ENCODE measurements around the gene SEL1L. TPM values are rescaled to one million over a fixed set of nuclear protein-coding genes. Genes with fewer than 3 reads are reported as not detected.
"Not testable (repeated sequence)": the region's sequence is repeated elsewhere in the genome, so short reads cannot be mapped to it uniquely, and the experiment has no call there.

SEL1L gene
- total and polyA plus RNA-seq, 2 donors = 35.3 to 80.4 TPM

DNA sequence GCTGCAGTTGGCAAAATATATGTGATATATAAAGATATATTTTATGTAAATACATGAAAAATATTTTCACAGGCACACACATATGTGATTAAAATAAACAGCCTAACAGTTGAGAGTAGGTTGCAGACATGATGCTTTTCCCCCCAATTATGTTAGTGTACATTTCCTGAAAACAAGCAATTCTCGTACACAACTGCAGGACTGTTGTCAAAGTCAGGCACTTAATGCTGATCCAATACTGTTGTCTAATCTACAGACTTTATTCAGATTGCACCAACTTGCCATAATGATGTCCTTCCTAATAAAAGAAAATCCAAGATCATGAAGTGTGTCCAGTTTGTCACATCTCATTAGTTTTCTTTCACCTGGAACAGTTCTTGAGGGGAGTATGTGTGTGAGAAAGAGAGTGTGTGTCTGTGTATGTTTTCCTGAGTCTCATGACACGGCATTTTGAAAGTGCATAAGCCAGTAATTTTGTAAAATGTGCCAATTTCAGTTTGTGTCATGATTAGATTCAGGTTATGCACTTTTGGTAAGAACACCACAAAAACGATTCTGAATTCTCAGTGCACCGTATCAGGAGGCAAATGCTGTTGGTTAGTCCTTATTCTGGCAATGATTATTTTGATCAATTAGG lies 16.5 kb upstream of the SEL1L start:
- Histone ChIP-seq H3K4me3 (ENCODE audit: low read depth, low read length) (no peak overlapping the region), H3K4me1 (ENCODE audit: insufficient read depth) (no peaks in the 10 kb centered on the region), H3K36me3 (ENCODE audit: insufficient read depth) (no peaks in the 10 kb centered on the region), H3K27ac (ENCODE audit: low read depth) (no peak overlapping the region)
- 71% methylated on average over 4 of the region's 4 CpGs for WGBS
- no peak for DNase-seq (ENCODE audit: extremely low spot score)

DNA sequence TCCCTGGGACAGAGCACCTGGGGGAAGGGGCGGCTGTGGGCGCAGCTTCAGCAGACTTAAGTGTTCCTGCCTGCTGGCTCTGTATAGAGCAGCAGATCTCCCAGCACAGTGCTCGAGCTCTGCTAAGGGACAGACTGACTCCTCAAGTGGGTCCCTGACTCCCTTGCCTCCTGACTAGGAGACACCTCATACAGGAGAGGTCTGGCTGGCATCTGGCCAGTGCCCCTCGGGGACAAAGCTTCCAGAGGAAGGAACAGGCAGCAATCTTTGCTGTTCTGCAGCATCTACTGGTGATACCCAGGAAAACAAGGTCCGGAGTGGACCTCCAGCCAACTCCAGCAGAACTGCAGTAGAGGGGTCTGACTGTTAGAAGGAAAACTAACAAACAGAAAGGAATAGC lies 7.6 kb upstream of the SEL1L start:
- not testable (repeated sequence) for H3K4me1 ChIP-seq (ENCODE audit: insufficient read depth); H3K36me3 ChIP-seq (ENCODE audit: insufficient read depth); H3K4me3 ChIP-seq (ENCODE audit: low read depth, low read length); H3K27ac ChIP-seq (ENCODE audit: low read depth); DNase-seq (ENCODE audit: extremely low spot score)
- WGBS = 90% methylated on average over 5 of the region's 5 CpGs

DNA sequence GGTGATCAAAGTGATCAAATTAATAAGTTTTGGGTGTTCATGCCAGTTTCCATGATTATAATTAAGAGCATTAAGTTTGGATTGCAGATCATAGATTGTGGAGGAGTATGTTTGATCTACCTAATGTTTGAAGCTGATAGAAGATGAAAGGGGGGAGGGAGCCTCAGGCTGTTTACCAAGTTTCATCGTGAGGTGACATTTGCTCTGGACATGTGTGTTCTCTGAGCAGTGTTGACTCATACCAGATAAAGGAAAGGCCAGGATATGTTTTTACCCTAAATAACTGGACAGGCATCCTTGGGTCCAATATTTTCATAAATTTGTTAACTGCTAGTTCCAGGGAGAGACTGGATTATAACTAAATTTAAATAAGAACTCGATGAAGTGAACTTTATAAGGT lies 3.5 kb upstream of the SEL1L start:
- Histone ChIP-seq H3K4me1 (ENCODE audit: insufficient read depth) (peaks cover 2% of the 10 kb centered on the region), H3K36me3 (ENCODE audit: insufficient read depth) (no peaks in the 10 kb centered on the region), H3K4me3 (ENCODE audit: low read depth, low read length) (no peak overlapping the region), H3K27ac (ENCODE audit: low read depth) (no peak overlapping the region)
- no peak for DNase-seq (ENCODE audit: extremely low spot score)
- 45% methylated on average over 2 of the region's 2 CpGs for WGBS

DNA sequence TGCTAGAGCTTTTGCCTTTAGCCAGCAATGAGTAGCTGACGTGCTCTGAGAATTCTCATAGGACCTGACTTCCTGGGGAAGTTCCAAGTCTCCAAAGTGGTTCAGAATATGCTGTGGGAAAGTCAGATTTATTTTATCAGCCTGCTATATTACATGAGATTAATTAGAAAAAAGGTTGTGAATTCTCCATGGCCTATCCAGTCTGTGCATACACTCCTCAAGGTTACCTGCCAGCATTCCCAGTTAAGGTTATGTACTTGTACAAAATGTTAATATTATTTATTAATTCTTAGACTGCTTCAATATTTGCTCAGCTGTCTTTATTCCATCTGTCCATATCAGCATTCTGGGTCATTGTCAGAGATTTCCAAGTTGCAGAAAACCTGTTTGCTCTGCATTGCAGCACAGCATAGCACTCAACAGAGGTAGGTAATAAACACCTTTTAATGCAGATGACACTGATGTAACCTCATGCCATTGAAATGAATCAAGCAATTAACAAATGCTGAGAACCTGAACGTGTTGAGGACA lies 2.7 kb upstream of the SEL1L start:
- Histone ChIP-seq H3K36me3 (ENCODE audit: insufficient read depth) (no peaks in the 10 kb centered on the region), H3K4me3 (ENCODE audit: low read depth, low read length) (no peak overlapping the region), H3K27ac (ENCODE audit: low read depth) (no peak overlapping the region), H3K4me1 (ENCODE audit: insufficient read depth) (peaks cover 2% of the 10 kb centered on the region)
- DNase-seq (ENCODE audit: extremely low spot score) = no peak
- WGBS = 30% methylated on average over 2 of the region's 2 CpGs

DNA sequence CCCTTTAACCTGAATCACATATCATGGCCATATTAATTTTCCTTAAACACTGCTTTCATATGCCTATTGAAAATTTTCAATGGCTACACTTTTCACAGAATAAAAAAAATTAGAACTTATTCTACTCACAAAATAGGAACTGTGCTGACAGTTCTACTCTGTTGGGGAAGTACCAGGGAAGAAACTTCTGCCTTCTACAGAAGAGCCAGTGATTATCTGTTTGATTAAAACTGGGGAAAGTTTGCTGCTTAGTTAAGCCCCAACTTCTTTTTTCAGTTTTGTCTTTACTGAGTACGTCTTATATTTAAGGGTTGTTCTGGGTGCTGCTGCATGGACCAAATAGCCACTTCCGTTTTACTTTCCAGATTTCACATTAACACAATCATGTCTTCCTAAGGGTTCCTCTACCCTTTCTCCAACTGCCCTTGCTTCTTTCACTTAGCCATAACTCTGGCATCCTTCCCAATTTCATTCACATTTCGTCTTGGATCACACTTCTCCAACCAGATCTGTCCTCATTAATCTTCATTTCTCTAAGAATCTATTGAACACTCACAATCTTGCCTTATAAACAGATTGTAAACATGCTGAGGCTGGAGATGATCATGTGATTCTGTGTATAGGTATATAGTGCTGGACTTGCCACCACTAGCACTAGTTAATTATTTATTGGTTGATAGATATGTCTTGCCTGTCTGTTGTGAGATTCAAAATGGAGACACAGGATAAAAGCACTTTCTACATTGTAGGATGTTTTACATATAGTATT lies 1.9 kb upstream of the SEL1L start:
- Histone ChIP-seq H3K4me1 (ENCODE audit: insufficient read depth) (peaks cover 2% of the 10 kb centered on the region), H3K4me3 (ENCODE audit: low read depth, low read length) (no peak overlapping the region), H3K27ac (ENCODE audit: low read depth) (no peak overlapping the region), H3K36me3 (ENCODE audit: insufficient read depth) (no peaks in the 10 kb centered on the region)
- WGBS = 65% methylated on average over 3 of the region's 3 CpGs
- no peak for DNase-seq (ENCODE audit: extremely low spot score)

DNA sequence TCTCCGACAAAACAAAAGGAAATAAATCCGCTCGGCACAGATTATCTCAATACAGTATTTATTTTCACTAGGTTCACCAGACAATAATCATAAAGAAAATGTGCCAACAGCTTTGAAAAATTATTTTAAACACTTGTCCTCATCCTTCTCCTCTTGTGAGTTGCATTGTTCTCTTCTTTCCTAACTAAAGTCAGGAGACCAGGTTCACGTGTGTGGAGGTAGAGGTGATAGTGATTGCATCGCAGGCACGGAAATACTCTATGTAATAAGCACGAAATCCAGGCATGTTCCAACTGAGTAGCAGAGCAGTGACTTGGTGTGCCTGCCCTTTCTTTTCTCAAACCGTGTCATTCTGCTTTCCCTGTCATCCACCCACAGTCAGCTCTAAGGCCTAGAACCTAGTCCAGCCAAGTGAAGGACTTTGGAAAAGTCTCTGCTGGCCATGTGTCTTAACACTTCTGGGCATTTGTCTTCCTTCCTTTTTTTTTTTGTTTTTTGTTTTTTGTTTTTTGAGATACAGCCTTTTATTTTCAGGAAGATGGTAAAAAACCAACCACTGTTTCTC lies 939 bp upstream of the SEL1L start:
- peaks cover 3% of the 10 kb centered on the region for H3K4me1 ChIP-seq (ENCODE audit: insufficient read depth)
- 94% methylated on average over 8 of the region's 8 CpGs for WGBS
- DNase-seq (ENCODE audit: extremely low spot score) = no peak
- H3K36me3 ChIP-seq (ENCODE audit: insufficient read depth) = no peaks in the 10 kb centered on the region
- H3K4me3 ChIP-seq (ENCODE audit: low read depth, low read length) = no peak overlapping the region
- H3K27ac ChIP-seq (ENCODE audit: low read depth) = no peak overlapping the region

DNA sequence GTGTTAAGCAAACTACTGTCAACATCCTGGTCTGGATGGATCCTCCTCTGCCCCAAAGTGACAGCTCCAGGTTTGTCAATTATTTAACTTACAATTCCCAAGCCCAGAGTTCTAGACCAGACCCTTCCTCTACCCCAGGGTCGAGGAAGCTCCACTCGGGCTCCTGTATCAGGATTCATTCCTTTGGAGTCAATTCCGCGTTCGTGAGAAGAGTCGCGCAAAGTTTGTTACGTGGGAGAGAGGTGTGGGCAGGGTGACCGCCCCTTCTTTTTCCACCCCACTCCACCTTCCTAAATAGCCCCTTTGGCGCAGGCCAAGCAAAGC lies 479 bp downstream of the SEL1L start:
- Histone ChIP-seq H3K4me3 (ENCODE audit: low read depth, low read length) (peak overlapping the region; percentile 98), H3K4me1 (ENCODE audit: insufficient read depth) (peaks cover 3% of the 10 kb centered on the region), H3K36me3 (ENCODE audit: insufficient read depth) (no peaks in the 10 kb centered on the region), H3K27ac (ENCODE audit: low read depth) (no peak overlapping the region)
- no peak for DNase-seq (ENCODE audit: extremely low spot score)
- under 1% methylated on average over 10 of the region's 10 CpGs for WGBS

DNA sequence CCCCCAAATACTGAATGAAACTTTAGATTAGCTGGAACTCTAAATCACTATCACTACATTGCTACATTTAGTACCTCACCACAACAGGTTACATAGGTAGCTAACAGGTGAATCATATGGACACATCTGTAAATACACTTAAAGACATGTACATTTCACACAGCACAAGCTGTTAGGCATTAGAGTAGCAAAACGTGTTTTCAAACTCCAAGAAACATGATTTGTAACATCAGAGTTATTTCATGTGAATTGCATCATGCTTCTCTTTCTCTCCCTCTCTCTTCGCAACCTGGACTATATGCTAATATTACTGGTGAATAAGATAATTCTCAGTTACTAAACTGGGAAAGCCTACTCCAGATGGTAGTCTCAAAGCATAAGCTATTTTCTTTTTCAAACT lies 4.3 kb downstream of the SEL1L start:
- no peak overlapping the region for H3K4me3 ChIP-seq (ENCODE audit: low read depth, low read length)
- peaks cover 2% of the 10 kb centered on the region for H3K36me3 ChIP-seq (ENCODE audit: insufficient read depth)
- DNase-seq (ENCODE audit: extremely low spot score) = no peak
- H3K27ac ChIP-seq (ENCODE audit: low read depth) = no peak overlapping the region
- H3K4me1 ChIP-seq (ENCODE audit: insufficient read depth) = peaks cover 1% of the 10 kb centered on the region
- WGBS = 55% methylated on average over 2 of the region's 2 CpGs

DNA sequence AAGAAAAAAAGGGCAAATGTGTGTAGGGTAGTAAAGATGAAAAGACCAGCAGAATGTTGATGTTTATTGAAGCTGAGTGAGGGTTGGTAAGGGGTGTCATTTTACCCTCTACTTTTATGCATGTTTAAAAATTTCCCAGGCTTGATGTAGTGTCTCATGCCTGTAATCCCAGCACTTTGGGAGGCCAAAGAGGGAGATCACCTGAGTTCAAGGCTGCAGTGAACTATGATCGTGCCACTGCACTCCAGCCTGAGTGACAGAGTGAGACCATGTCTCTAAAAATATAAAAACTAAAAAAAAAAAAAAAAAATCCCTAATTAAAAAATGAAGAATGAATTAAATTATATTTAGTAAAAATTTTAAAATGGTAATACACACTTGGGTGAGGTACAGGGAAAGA lies 8.5 kb downstream of the SEL1L start:
- Histone ChIP-seq H3K4me3 (ENCODE audit: low read depth, low read length) (no peak overlapping the region), H3K36me3 (ENCODE audit: insufficient read depth) (peaks cover 3% of the 10 kb centered on the region), H3K4me1 (ENCODE audit: insufficient read depth) (peaks cover under 1% of the 10 kb centered on the region), H3K27ac (ENCODE audit: low read depth) (no peak overlapping the region)
- WGBS = 87% methylated on average over 1 of the region's 1 CpG
- no peak for DNase-seq (ENCODE audit: extremely low spot score)

DNA sequence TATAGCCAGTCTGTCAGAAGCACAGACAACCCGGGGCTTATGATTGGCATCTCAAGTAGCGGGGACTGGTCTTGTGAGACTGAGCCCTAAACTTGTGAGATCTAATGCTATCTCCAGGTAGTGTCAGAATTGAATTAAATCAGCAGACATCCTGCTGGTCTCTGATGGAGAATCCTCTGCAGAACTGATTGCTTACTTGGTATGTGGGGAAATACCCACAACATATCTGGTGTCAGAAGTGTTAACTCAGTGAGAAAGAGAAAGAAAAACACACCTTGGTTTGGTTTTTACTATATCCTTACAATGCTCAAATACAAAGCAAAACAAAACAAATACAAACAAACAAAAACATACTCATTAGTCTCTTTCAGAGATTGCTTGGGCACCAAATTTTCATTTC lies 10.0 kb downstream of the SEL1L start:
- Histone ChIP-seq H3K27ac (ENCODE audit: low read depth) (no peak overlapping the region), H3K4me1 (ENCODE audit: insufficient read depth) (no peaks in the 10 kb centered on the region), H3K36me3 (ENCODE audit: insufficient read depth) (peaks cover 3% of the 10 kb centered on the region), H3K4me3 (ENCODE audit: low read depth, low read length) (no peak overlapping the region)
- DNase-seq (ENCODE audit: extremely low spot score) = no peak
- 85% methylated on average over 2 of the region's 2 CpGs for WGBS

DNA sequence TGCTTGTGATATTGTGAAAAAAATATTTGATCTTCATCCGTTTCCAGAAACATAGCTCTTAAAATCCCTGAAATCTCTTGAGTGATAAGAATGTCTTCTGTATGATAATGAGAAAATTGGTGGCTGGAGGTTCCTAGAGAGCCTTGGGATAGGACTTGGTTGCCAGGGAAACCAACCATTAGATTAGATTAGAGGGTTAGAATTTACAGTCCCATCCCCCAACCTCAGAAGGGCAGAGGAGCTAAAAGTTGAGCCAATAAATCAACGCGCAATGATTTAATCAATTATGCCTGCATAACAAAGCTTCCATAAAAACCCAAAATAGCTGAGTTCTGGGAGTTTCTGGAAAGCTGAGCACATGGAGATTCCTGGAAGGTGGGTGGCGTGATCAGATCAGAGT lies 10.6 kb downstream of the SEL1L start:
- Histone ChIP-seq H3K4me3 (ENCODE audit: low read depth, low read length) (no peak overlapping the region), H3K4me1 (ENCODE audit: insufficient read depth) (no peaks in the 10 kb centered on the region), H3K36me3 (ENCODE audit: insufficient read depth) (peaks cover 3% of the 10 kb centered on the region), H3K27ac (ENCODE audit: low read depth) (no peak overlapping the region)
- no peak for DNase-seq (ENCODE audit: extremely low spot score)
- 72% methylated on average over 4 of the region's 4 CpGs for WGBS

DNA sequence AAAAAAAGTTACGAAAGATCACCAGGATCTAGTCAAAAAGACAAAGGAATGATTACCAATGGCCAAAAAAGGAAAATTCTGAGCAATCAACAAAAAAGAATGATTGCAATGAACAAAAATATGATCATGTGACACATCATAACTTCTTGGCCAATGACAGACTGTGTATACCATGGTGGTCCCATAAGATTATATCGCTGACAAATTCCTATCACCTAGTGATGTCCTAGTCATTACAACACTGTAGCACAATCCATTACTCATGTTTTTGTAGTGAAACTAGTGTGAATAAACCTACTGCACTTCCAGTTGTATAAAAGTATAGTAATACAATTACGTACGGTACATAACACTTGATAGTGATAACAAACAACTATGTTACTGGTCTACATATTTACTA lies 12.3 kb downstream of the SEL1L start:
- peaks cover 3% of the 10 kb centered on the region for H3K36me3 ChIP-seq (ENCODE audit: insufficient read depth)
- no peaks in the 10 kb centered on the region for H3K4me1 ChIP-seq (ENCODE audit: insufficient read depth)
- H3K4me3 ChIP-seq (ENCODE audit: low read depth, low read length) = no peak overlapping the region
- no peak overlapping the region for H3K27ac ChIP-seq (ENCODE audit: low read depth)
- 96% methylated on average over 4 of the region's 4 CpGs for WGBS
- DNase-seq (ENCODE audit: extremely low spot score) = no peak

DNA sequence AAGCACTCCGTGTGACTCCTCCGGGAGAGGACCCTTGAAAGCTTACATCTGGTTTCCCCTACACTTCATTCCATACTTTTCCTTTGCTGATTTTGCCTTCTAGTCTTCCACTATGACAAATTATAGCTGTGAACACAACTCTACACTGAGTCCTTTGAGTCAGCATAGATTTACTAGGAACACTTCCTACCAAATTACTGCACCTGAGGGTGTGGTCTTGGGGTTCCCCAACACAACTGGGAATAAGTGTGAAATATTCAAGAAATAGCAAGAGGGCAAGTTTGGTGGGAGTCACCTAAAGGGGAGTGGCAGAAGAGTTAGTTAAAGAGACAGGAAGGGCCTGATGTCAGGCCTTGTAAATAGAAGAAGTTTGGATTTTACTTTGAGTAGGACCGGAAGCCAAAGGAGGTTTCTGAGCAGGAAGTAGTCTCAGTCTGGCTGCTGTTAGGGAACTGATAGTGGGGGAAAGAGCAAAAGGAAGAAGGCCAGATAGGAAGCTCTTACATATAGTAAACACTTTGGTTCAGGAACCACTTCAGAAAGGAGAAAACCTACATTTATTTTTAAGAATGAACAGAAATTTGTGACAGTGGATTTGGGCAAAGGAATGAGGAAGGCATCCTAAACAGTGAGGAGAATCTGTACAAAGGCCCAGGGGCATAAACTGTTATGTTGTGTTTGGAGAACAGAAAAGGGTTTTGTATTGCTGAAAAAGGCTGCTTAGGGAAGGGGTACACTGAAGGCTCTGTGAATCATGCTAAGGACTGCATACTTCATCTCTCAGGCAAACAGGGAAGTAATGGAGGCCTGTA lies 14.2 kb downstream of the SEL1L start:
- WGBS = 20% methylated on average over 3 of the region's 3 CpGs
- DNase-seq (ENCODE audit: extremely low spot score) = no peak
- H3K27ac ChIP-seq (ENCODE audit: low read depth) = no peak overlapping the region
- H3K4me1 ChIP-seq (ENCODE audit: insufficient read depth) = no peaks in the 10 kb centered on the region
- no peak overlapping the region for H3K4me3 ChIP-seq (ENCODE audit: low read depth, low read length)
- H3K36me3 ChIP-seq (ENCODE audit: insufficient read depth) = peaks cover 2% of the 10 kb centered on the region
